Tibial nerve (tissue), 4 donors: Measurements from ENCODE around the gene TMEM47. TPM values are rescaled to one million over a fixed set of nuclear protein-coding genes. Genes with fewer than 3 reads are reported as not detected.

Experiments used
- DNase-seq, 2 donors: peaks; one replicate each; pipeline ENCODE4 v3.0.0-alpha.2; 2019; ENCODE audit warnings: low spot score in 2 of 2
- H3K27ac ChIP-seq, 4 donors: fragments of 200-600 bp; sonication (generic) in 3 of 4; one replicate each; pipeline ENCODE4 v1.5.1; 2017 to 2019; ENCODE audit warnings: mild to moderate bottlenecking in 1 of 4
- H3K27me3 ChIP-seq, 2 donors: fragments of 200-600 bp; sonication (generic) in 1 of 2; one replicate each; pipeline versions ENCODE4 v1.5.1 to v1.6.0; 2017 to 2019
- H3K36me3 ChIP-seq, 3 donors: fragments of 200-600 bp; sonication (generic); one replicate each; pipeline ENCODE4 v1.5.1; 2018 to 2019
- H3K4me1 ChIP-seq, 4 donors: fragments of 200-600 bp; sonication (generic) in 3 of 4; one replicate each; pipeline ENCODE4 v1.5.1; 2017 to 2019
- H3K4me3 ChIP-seq, 4 donors: fragments of 200-600 bp; sonication (generic) in 3 of 4; one replicate each; pipeline ENCODE4 v1.5.1; 2017 to 2019; ENCODE audit warnings: mild to moderate bottlenecking in 1 of 4, moderate library complexity in 1 of 4
- H3K9me3 ChIP-seq, 4 donors: fragments of 200-600 bp; sonication (generic) in 3 of 4; one replicate each; pipeline ENCODE4 v1.5.1; 2017 to 2019
- CTCF ChIP-seq, 5 experiments: fragments of 200-600 bp in 3 of 5; fragments of 450-650 bp in 2 of 5; sonication (generic) in 3 of 5; IDR thresholded peaks; one replicate each; pipeline ENCODE4 v1.5.1; 2016 to 2019; ENCODE audit warnings: antibody characterized with exemption in 5 of 5, mild to moderate bottlenecking in 3 of 5, moderate library complexity in 2 of 5
- EP300 ChIP-seq, 2 donors: sonication (generic); formaldehyde crosslinking; IDR thresholded peaks; one replicate each; pipeline ENCODE4 v1.6.1; 2017; ENCODE audit warnings: antibody characterized with exemption in 2 of 2, mild to moderate bottlenecking in 1 of 2
- POLR2A ChIP-seq, 2 donors: fragments of 450-650 bp; IDR thresholded peaks; one replicate each; pipeline ENCODE4 v1.6.1; 2017; ENCODE audit warnings: antibody characterized with exemption in 2 of 2, mild to moderate bottlenecking in 2 of 2, moderate library complexity in 2 of 2
- WGBS, 2 donors: methylation state at CpG; one replicate each; pipeline ENCODE4 v1.1.5; 2018; 5-methylcytosine and 5-hydroxymethylcytosine counted together
- total RNA-seq, 4 donors: library from RNA; depleted of rRNA; stranded (reverse); fragments of >200 nt; gene quantifications; one replicate each; pipeline ENCODE4 v1.1.0, GENCODE V29; 2016

TMEM47 gene
- total RNA-seq, 4 donors from 2014 or later, result 24.3 to 46.0 (median 29.8) TPM

DNA sequence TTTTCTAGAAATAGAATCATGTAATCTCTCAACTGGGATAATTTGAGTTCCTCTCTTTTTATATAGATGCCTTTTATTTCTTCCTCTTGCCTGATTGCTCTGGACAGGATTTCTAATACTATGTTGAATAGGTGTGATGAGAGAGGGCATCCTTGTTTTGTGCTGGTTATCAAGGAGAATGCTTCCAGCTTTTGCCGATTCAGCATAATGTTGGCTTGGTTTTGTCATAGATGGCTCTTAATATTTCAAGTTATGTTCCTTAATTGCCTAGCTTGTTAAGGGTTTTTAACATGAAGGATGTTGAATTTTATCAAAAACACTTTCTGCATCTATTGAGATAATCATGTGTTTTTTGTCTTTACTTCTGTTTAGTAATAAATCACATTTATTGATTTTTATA lies 58.7 kb downstream of the TMEM47 start:
- Histone ChIP-seq H3K9me3 (no peaks in the 10 kb centered on the region), H3K4me1 (no peaks in the 10 kb centered on the region), H3K27ac (no peak overlapping the region), H3K36me3 (no peaks in the 10 kb centered on the region), H3K27me3 (peaks cover 0 to 5% of the 10 kb centered on the region in 2 donors), H3K4me3 (no peak overlapping the region)
- DNase-seq, result no peak
- TF ChIP-seq EP300 (IDR thresholded peaks at IDR 0.05) (no peak), CTCF (IDR thresholded peaks at IDR 0.05) (no peak)
- 92 to 97% methylated on average over 1 of the region's 1 CpG for WGBS, 2 donors

DNA sequence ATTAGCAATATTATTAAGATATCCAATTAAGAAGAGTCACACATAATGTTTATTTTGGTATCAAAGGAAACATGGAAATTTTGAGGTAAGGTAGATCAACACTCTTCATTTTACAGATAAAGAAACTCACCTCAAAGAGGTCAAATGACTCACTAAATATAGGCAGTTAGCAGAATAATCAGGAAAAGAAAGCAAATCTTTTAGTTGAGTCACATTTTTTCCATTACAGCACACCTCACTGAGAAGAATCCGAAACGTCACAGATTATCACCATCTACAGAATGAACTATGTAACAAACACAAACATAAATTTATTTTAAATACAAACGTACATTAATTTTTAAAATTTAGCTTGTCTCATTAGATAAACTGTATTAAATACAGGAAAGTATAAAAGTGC lies 70.1 kb downstream of the TMEM47 start:
- Histone ChIP-seq H3K9me3 (peaks cover 0 to 5% (median 2%) of the 10 kb centered on the region in 4 donors), H3K27me3 (no peaks in the 10 kb centered on the region), H3K27ac (no peak overlapping the region), H3K36me3 (no peaks in the 10 kb centered on the region), H3K4me1 (no peaks in the 10 kb centered on the region), H3K4me3 (no peak overlapping the region)
- 66 to 86% methylated on average over 3 of the region's 3 CpGs for WGBS, 2 donors
- no peak for DNase-seq
- TF ChIP-seq POLR2A (IDR thresholded peaks at IDR 0.05), result no peak
- TF ChIP-seq CTCF (IDR thresholded peaks at IDR 0.05), result no peak
- no peak for TF ChIP-seq EP300 (IDR thresholded peaks at IDR 0.05)

GRCh38 chrX:34586346-34586911 lies 70.7 kb downstream of the TMEM47 start:
- TF ChIP-seq EP300 (IDR thresholded peaks at IDR 0.05), result no peak
- TF ChIP-seq CTCF (IDR thresholded peaks at IDR 0.05), result no peak
- TF ChIP-seq POLR2A (IDR thresholded peaks at IDR 0.05), result no peak
- Histone ChIP-seq H3K4me3 (no peak overlapping the region), H3K36me3 (no peaks in the 10 kb centered on the region), H3K27ac (no peak overlapping the region), H3K27me3 (no peaks in the 10 kb centered on the region), H3K9me3 (peaks cover 0 to 5% (median 2%) of the 10 kb centered on the region in 4 donors), H3K4me1 (no peaks in the 10 kb centered on the region)
- no peak for DNase-seq
- 46 to 69% methylated on average over 4 of the region's 4 CpGs for WGBS, 2 donors

GRCh38 chrX:34585561-34585960 lies 71.5 kb downstream of the TMEM47 start:
- TF ChIP-seq EP300 (IDR thresholded peaks at IDR 0.05) (no peak), CTCF (IDR thresholded peaks at IDR 0.05) (no peak), POLR2A (IDR thresholded peaks at IDR 0.05) (no peak)
- DNase-seq, result no peak
- Histone ChIP-seq H3K4me1 (no peaks in the 10 kb centered on the region), H3K9me3 (peaks cover 0 to 5% (median 2%) of the 10 kb centered on the region in 4 donors), H3K36me3 (no peaks in the 10 kb centered on the region), H3K27me3 (no peaks in the 10 kb centered on the region), H3K4me3 (no peak overlapping the region), H3K27ac (no peak overlapping the region)
- WGBS, 2 donors, result 31 to 60% methylated on average over 5 of the region's 5 CpGs

GRCh38 chrX:34584781-34585180 lies 72.3 kb downstream of the TMEM47 start:
- Histone ChIP-seq H3K27me3 (no peaks in the 10 kb centered on the region), H3K36me3 (no peaks in the 10 kb centered on the region), H3K4me3 (no peak overlapping the region), H3K27ac (no peak overlapping the region), H3K4me1 (no peaks in the 10 kb centered on the region), H3K9me3 (peaks cover 0 to 5% (median 2%) of the 10 kb centered on the region in 4 donors)
- no peak for TF ChIP-seq CTCF (IDR thresholded peaks at IDR 0.05)
- DNase-seq, result no peak
- WGBS, 2 donors, result 61 to 64% methylated on average over 1 of the region's 1 CpG
